Activated T-helper 17 cell treated with anti-CD3 and anti-CD28 coated beads, Interleukin-2, amount 50 U/mL, for 72 hours (primary cell): ENCODE measurements around the gene DNMT1. TPM values are rescaled to one million over a fixed set of nuclear protein-coding genes. Genes with fewer than 3 reads are reported as not detected.
"Not testable (repeated sequence)": the region's sequence is repeated elsewhere in the genome, so short reads cannot be mapped to it uniquely, and the experiment has no call there.

ENCODE experiments used
- ATAC-seq: fragments of 150-1000 bp; cut with Tn5 transposase; replicated peaks from 2 replicates; pipeline ENCODE4 v1.10.0; 2021; ENCODE audit warnings: mild to moderate bottlenecking, moderate library complexity
- H3K27ac Mint-ChIP-seq: one replicate; pipeline ENCODE4 v1.8.0; 2022; ENCODE audit warnings: mixed read lengths
- H3K27me3 Mint-ChIP-seq: one replicate; pipeline ENCODE4 v1.8.0; 2022; ENCODE audit warnings: mixed read lengths
- H3K36me3 Mint-ChIP-seq: one replicate; pipeline ENCODE4 v1.8.0; 2022; ENCODE audit warnings: low read depth, mild to moderate bottlenecking, mixed read lengths
- H3K4me1 Mint-ChIP-seq: one replicate; pipeline ENCODE4 v1.8.0; 2022; ENCODE audit warnings: mixed read lengths
- H3K4me3 Mint-ChIP-seq: one replicate; pipeline ENCODE4 v1.8.0; 2022; ENCODE audit warnings: mild to moderate bottlenecking, mixed read lengths
- H3K9me3 Mint-ChIP-seq: one replicate; pipeline ENCODE4 v1.8.0; 2022; ENCODE audit warnings: mixed read lengths
- total RNA-seq, 2 donors: library from RNA; stranded (reverse); gene quantifications; one replicate each; pipeline ENCODE4 v1.2.3, GENCODE V29; 2022

Gene DNMT1
- total RNA-seq: 100 to 1,000 TPM; 300 to 434 TPM

GRCh38 chr19:10194500-10195198 lies at the start of gene DNMT1:
DNMT1 (minus strand) TSS chr19:10194953; CDS start chr19:10194899, 54 bp downstream.
- no peaks in the 10 kb centered on the region for H3K9me3 Mint-ChIP-seq
- no peaks in the 10 kb centered on the region for H3K27me3 Mint-ChIP-seq
- peak within 1 kb of the TSS; percentile 75 for H3K27ac Mint-ChIP-seq
- peaks cover 20% of the 10 kb centered on the region for H3K4me1 Mint-ChIP-seq
- H3K4me3 Mint-ChIP-seq: peak within 1 kb of the TSS; percentile 92
- H3K36me3 Mint-ChIP-seq: peaks cover 48% of the 10 kb centered on the region
- ATAC-seq: peak; percentile 92

GRCh38 chr19:10243606-10244005 lies 48.9 kb upstream of the DNMT1 start:
- ATAC-seq: no peak
- Mint-ChIP-seq H3K36me3 (no peaks in the 10 kb centered on the region), H3K4me3 (no peak overlapping the region), H3K27me3 (no peaks in the 10 kb centered on the region), H3K4me1 (no peaks in the 10 kb centered on the region), H3K9me3 (no peaks in the 10 kb centered on the region), H3K27ac (no peak overlapping the region)

- peak; percentile 39 for ATAC-seq
- H3K27ac Mint-ChIP-seq, H3K36me3 Mint-ChIP-seq, H3K9me3 Mint-ChIP-seq, H3K4me3 Mint-ChIP-seq, H3K4me1 Mint-ChIP-seq, H3K27me3 Mint-ChIP-seq: not testable (repeated sequence)
These were observed 47.2 kb upstream of the DNMT1 start for GRCh38 chr19:10241826-10242449.

- Mint-ChIP-seq H3K4me3 (peak overlapping the region; percentile 57), H3K9me3 (no peaks in the 10 kb centered on the region), H3K27me3 (no peaks in the 10 kb centered on the region), H3K27ac (peak overlapping the region; percentile 56), H3K4me1 (peaks cover 9% of the 10 kb centered on the region), H3K36me3 (peaks cover 5% of the 10 kb centered on the region)
- peak; percentile 31 for ATAC-seq
These were observed 43.5 kb upstream of the DNMT1 start for GRCh38 chr19:10238172-10238783.

GRCh38 chr19:10237702-10238101 lies 42.9 kb upstream of the DNMT1 start:
- no peak overlapping the region for H3K27ac Mint-ChIP-seq
- H3K4me1 Mint-ChIP-seq: peaks cover 9% of the 10 kb centered on the region
- H3K36me3 Mint-ChIP-seq: peaks cover 5% of the 10 kb centered on the region
- no peaks in the 10 kb centered on the region for H3K27me3 Mint-ChIP-seq
- peak overlapping the region; percentile 57 for H3K4me3 Mint-ChIP-seq
- no peaks in the 10 kb centered on the region for H3K9me3 Mint-ChIP-seq
- ATAC-seq: no peak

DNA sequence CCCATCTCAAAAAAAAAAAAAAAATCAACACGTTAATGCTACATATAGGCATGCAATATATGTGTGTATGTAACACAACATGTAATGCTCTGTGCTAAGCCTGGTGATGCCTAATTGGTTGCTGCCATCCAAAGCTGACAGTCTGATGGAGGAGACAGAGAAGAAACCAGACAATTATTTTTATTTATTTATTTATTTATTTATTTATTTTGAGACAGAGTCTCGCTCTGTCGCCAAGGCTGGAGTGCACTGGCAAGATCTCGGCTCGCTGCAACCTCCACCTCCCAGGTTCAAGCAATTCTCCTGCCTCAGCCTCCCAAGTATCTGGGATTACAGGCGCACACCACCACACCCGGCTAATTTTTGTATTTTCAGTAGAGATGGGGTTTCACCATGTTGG lies 40.7 kb upstream of the DNMT1 start:
- H3K4me1 Mint-ChIP-seq, H3K27me3 Mint-ChIP-seq, H3K36me3 Mint-ChIP-seq, ATAC-seq, H3K9me3 Mint-ChIP-seq: not testable (repeated sequence)
- Mint-ChIP-seq H3K4me3 (peak overlapping the region; percentile 93), H3K27ac (peak overlapping the region; percentile 95)

DNA sequence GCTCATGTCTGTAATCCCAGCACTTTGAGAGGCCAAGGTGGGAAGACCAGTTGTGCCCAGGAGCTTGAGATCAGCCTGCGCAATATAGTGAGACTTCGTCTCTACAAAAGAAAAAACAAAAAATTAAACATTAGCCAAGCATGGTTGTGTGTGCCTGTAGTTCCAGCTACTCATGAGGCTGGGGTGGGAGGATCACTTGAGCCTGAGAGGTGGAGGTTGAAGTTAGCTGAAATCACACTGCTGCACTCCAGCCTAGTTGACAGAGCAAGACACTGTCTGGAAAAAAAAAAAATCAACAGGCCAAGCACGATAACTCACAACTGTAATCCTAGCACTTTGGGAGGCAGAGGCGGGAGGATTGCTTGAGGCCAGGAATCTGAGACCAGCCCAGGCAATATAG lies 40.2 kb upstream of the DNMT1 start:
- ATAC-seq: no peak
- H3K9me3 Mint-ChIP-seq: no peaks in the 10 kb centered on the region
- H3K27ac Mint-ChIP-seq: peak overlapping the region; percentile 38
- H3K36me3 Mint-ChIP-seq: peaks cover 5% of the 10 kb centered on the region
- H3K4me1 Mint-ChIP-seq: peaks cover 9% of the 10 kb centered on the region
- H3K4me3 Mint-ChIP-seq: peak overlapping the region; percentile 93
- no peaks in the 10 kb centered on the region for H3K27me3 Mint-ChIP-seq

DNA sequence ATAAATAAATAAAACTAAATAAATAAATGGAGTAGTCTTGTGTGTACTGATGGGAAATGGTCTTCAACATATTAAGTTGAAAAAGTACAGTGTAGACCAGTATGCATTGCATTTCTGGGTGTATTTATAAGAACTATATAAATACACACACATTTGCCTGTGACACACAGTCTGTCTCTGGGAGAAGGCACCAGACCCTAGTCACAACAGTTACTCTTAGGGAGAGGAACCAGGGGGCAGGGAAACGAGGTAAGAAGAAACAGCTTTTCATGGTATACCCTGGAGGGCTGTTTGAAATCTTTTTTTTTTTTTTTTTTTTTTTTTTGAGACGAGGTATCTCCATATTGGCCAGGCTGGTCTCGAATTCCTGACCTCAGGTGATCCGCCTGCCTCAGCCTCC lies 39.2 kb upstream of the DNMT1 start:
- no peak for ATAC-seq
- no peak overlapping the region for H3K4me3 Mint-ChIP-seq
- peaks cover 14% of the 10 kb centered on the region for H3K4me1 Mint-ChIP-seq
- H3K27ac Mint-ChIP-seq: no peak overlapping the region
- no peaks in the 10 kb centered on the region for H3K27me3 Mint-ChIP-seq
- H3K9me3 Mint-ChIP-seq: no peaks in the 10 kb centered on the region
- H3K36me3 Mint-ChIP-seq: peaks cover 5% of the 10 kb centered on the region

GRCh38 chr19:10231612-10232228 lies 37.0 kb upstream of the DNMT1 start:
- peak overlapping the region; percentile 85 for H3K4me3 Mint-ChIP-seq
- H3K27ac Mint-ChIP-seq: peak overlapping the region; percentile 46
- H3K27me3 Mint-ChIP-seq: no peaks in the 10 kb centered on the region
- H3K4me1 Mint-ChIP-seq: peaks cover 11% of the 10 kb centered on the region
- H3K9me3 Mint-ChIP-seq: no peaks in the 10 kb centered on the region
- ATAC-seq: no peak
- peaks cover 5% of the 10 kb centered on the region for H3K36me3 Mint-ChIP-seq

DNA sequence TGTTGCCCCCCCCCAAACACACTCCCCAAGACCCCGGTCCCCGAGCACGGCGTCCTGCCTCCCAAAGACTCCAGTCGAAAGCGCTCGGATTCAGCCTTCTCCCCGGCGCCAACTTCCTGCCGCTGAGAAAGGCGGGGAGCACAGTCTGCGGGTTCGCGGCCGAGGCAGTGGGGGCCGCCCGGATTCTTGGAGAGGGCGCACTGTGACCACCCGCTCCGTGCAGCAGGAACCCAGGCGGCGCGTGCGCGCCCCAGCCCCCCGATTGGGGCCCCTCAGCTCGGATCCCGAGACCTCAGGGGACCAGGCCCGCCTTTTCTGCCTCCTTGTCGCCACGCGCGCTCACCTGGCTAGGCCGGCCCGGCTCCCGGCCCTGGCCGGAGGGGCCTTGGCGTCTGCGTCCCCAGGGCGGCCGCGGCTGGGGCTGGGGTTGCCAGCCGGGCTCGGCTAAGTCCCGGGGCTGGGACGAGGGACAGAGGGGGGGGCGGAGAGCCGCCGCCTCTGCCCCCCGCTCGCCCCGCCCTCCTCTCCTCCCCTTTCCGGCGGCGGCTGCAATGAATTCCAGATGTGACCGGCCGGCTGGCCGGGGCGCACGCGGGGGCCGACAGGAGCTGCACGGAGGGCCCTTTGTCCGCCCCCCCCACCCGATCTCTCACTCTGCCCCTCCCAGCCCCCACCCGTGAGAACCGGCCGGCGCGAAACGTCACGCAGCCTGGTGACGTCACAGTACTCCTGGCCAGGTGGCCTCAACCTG lies 36.3 kb upstream of the DNMT1 start, which contains the start of gene S1PR2:
TSS of gene S1PR2 (minus strand) at position 471 of the 751 bp plus-strand sequence. CDS start 6,426 bp downstream, outside the sequence.
- peak within 1 kb of the TSS; percentile 85 for H3K4me3 Mint-ChIP-seq
- no peaks in the 10 kb centered on the region for H3K36me3 Mint-ChIP-seq
- peaks cover 6% of the 10 kb centered on the region for H3K4me1 Mint-ChIP-seq
- H3K27me3 Mint-ChIP-seq: no peaks in the 10 kb centered on the region
- peak; percentile 61 for ATAC-seq
- H3K9me3 Mint-ChIP-seq: no peaks in the 10 kb centered on the region
- peak within 1 kb of the TSS; percentile 54 for H3K27ac Mint-ChIP-seq

- Mint-ChIP-seq H3K4me3 (peak overlapping the region; percentile 85), H3K27me3 (no peaks in the 10 kb centered on the region), H3K4me1 (peaks cover 5% of the 10 kb centered on the region), H3K36me3 (no peaks in the 10 kb centered on the region), H3K27ac (peak overlapping the region; percentile 54), H3K9me3 (no peaks in the 10 kb centered on the region)
- ATAC-seq: peak; percentile 72
These were observed 35.6 kb upstream of the DNMT1 start for GRCh38 chr19:10230173-10230860.

GRCh38 chr19:10228920-10229319 lies 34.2 kb upstream of the DNMT1 start:
- ATAC-seq: no peak
- H3K27ac Mint-ChIP-seq: no peak overlapping the region
- peaks cover 9% of the 10 kb centered on the region for H3K36me3 Mint-ChIP-seq
- no peaks in the 10 kb centered on the region for H3K9me3 Mint-ChIP-seq
- no peaks in the 10 kb centered on the region for H3K27me3 Mint-ChIP-seq
- H3K4me3 Mint-ChIP-seq: peak overlapping the region; percentile 85
- H3K4me1 Mint-ChIP-seq: peaks cover 8% of the 10 kb centered on the region

DNA sequence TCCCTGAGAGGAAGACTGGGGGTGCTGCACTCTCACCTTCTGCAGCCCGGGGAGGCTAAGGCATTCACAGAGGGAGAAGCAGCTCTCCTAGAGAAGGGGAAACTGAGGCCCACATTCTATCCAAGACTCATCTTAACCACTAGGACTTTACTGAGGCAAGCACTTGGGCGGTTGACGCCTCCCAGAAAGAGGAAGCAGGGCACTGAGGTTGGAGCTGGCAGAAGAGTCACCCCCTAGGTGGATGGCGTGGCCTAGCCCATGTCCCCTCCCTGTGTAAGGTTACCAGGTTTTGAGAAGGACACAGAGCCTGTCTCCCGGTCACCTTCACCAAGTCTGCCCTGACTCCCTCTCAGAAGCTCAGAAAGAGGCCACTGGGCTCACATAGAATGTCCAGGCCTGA lies 33.6 kb upstream of the DNMT1 start:
- Mint-ChIP-seq H3K4me1 (peaks cover 9% of the 10 kb centered on the region), H3K27ac (no peak overlapping the region), H3K4me3 (no peak overlapping the region), H3K36me3 (peaks cover 14% of the 10 kb centered on the region), H3K27me3 (no peaks in the 10 kb centered on the region), H3K9me3 (no peaks in the 10 kb centered on the region)
- no peak for ATAC-seq
